ENCODE results near the gene NDUFA11.

DNA sequence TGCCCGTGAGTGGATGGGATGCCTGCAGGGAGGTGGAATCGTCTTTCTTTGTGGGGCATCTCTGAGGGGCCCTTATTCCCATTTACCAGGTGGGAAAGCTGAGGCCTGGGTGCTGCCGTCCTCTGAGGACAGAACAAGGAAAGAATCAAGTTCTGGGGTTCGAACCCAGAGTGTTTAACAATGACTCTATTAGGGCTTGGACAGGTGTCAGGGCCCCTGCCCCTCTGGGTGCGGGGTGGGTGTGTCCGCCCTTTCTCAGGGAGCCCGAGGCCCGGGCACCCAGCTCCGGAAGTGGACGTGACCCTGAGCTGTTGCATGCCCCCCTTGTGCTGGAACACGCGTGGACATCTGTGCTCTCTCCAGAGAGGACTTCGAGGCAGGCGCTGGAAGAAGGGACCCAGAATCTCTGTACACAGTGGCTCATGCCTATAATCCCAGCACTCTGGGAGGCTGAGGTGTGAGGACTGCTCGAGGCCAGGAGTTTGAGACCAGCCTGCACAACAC is 10.8 kb downstream of the NDUFA11 start:
- no peak for TF ChIP-seq ZNF703 (CRISPR knock-in tag; IDR thresholded peaks at IDR 0.05; ENCODE audit: borderline replicate concordance)
- no peak for TF ChIP-seq EP300 (IDR thresholded peaks at IDR 0.05; ENCODE audit: low read depth in 2 of 2, low read length in 2 of 2)
- TF ChIP-seq EP300 (CRISPR knock-in tag; IDR thresholded peaks at IDR 0.05; ENCODE audit: borderline replicate concordance), result no peak
- TF ChIP-seq, protein P1, sequence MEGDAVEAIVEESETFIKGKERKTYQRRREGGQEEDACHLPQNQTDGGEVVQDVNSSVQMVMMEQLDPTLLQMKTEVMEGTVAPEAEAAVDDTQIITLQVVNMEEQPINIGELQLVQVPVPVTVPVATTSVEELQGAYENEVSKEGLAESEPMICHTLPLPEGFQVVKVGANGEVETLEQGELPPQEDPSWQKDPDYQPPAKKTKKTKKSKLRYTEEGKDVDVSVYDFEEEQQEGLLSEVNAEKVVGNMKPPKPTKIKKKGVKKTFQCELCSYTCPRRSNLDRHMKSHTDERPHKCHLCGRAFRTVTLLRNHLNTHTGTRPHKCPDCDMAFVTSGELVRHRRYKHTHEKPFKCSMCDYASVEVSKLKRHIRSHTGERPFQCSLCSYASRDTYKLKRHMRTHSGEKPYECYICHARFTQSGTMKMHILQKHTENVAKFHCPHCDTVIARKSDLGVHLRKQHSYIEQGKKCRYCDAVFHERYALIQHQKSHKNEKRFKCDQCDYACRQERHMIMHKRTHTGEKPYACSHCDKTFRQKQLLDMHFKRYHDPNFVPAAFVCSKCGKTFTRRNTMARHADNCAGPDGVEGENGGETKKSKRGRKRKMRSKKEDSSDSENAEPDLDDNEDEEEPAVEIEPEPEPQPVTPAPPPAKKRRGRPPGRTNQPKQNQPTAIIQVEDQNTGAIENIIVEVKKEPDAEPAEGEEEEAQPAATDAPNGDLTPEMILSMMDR (CRISPR knock-in tag; IDR thresholded peaks at IDR 0.05), result no peak
- TF ChIP-seq, protein P2, sequence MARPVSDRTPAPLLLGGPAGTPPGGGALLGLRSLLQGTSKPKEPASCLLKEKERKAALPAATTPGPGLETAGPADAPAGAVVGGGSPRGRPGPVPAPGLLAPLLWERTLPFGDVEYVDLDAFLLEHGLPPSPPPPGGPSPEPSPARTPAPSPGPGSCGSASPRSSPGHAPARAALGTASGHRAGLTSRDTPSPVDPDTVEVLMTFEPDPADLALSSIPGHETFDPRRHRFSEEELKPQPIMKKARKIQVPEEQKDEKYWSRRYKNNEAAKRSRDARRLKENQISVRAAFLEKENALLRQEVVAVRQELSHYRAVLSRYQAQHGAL (CRISPR knock-in tag; IDR thresholded peaks at IDR 0.05; ENCODE audit: not compliant biosample characterization), result no peak
- TF ChIP-seq, protein P3, sequence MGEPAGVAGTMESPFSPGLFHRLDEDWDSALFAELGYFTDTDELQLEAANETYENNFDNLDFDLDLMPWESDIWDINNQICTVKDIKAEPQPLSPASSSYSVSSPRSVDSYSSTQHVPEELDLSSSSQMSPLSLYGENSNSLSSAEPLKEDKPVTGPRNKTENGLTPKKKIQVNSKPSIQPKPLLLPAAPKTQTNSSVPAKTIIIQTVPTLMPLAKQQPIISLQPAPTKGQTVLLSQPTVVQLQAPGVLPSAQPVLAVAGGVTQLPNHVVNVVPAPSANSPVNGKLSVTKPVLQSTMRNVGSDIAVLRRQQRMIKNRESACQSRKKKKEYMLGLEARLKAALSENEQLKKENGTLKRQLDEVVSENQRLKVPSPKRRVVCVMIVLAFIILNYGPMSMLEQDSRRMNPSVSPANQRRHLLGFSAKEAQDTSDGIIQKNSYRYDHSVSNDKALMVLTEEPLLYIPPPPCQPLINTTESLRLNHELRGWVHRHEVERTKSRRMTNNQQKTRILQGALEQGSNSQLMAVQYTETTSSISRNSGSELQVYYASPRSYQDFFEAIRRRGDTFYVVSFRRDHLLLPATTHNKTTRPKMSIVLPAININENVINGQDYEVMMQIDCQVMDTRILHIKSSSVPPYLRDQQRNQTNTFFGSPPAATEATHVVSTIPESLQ (CRISPR knock-in tag; conservative IDR thresholded peaks at IDR 0.05), result 0 out of 2 replicates have a peak, but pooled peaks have one; percentile 69
